Activated B cell treated with CpG ODN at 0.5 μM for 24 hours (primary cell): ENCODE data around the gene SUPT7L. TPM values are rescaled to one million over a fixed set of nuclear protein-coding genes. Genes with fewer than 3 reads are reported as not detected.

Source experiments
- ATAC-seq: fragments of 200-7000 bp; cut with Tn5 transposase; one replicate; pipeline ENCODE4 v1.10.0; 2021; ENCODE audit warnings: low read depth, mild to moderate bottlenecking, moderate library complexity
- CTCF ChIA-PET: fragments of 350-600 bp; sonication (Branson Sonifier 250); formaldehyde crosslinking; loops from one replicate; lab custom pipeline; 2021; ENCODE audit warnings: antibody characterized with exemption; lab: Charles Lee
- POLR2A ChIA-PET: fragments of 350-600 bp; sonication (Branson Sonifier 250); formaldehyde crosslinking; loops from one replicate; lab custom pipeline; 2021; ENCODE audit warnings: antibody characterized with exemption; lab: Charles Lee
- DNase-seq: peaks from one replicate; pipeline ENCODE4 v3.0.0; 2022
- H3K27ac Mint-ChIP-seq: one replicate; pipeline ENCODE4 v1.8.0; 2020; ENCODE audit warnings: mixed read lengths
- H3K27me3 Mint-ChIP-seq: one replicate; pipeline ENCODE4 v1.8.0; 2021; ENCODE audit warnings: mixed read lengths
- H3K36me3 Mint-ChIP-seq: one replicate; pipeline ENCODE4 v1.8.0; 2021; ENCODE audit warnings: low read depth, mixed read lengths
- H3K4me1 Mint-ChIP-seq: one replicate; pipeline ENCODE4 v1.8.0; 2021; ENCODE audit warnings: mixed read lengths
- H3K4me3 Mint-ChIP-seq: one replicate; pipeline ENCODE4 v1.8.0; 2020; ENCODE audit warnings: mild to moderate bottlenecking, mixed read lengths
- H3K9me3 Mint-ChIP-seq: one replicate; pipeline ENCODE4 v1.8.0; 2020; ENCODE audit warnings: mixed read lengths
- intact Hi-C: fragments of 100-400 bp; cut with micrococcal nuclease; formaldehyde crosslinking; loops from one replicate; pipeline ENCODE4 v1.15.1; 2024
- total RNA-seq: library from RNA; stranded (reverse); gene quantifications from 2 replicates; pipeline ENCODE4 v1.2.3, GENCODE V29; 2022
- TF ChIP-seq, protein P1 (sequence below): fragments of 200-600 bp; IDR thresholded peaks from one replicate; pipeline ENCODE4 v1.8.0; 2022; ENCODE audit warnings: antibody characterized with exemption, mild to moderate bottlenecking

The SUPT7L gene, protein sequence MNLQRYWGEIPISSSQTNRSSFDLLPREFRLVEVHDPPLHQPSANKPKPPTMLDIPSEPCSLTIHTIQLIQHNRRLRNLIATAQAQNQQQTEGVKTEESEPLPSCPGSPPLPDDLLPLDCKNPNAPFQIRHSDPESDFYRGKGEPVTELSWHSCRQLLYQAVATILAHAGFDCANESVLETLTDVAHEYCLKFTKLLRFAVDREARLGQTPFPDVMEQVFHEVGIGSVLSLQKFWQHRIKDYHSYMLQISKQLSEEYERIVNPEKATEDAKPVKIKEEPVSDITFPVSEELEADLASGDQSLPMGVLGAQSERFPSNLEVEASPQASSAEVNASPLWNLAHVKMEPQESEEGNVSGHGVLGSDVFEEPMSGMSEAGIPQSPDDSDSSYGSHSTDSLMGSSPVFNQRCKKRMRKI
- 28.1 and 30.9 TPM in 2 replicates for total RNA-seq

DNA sequence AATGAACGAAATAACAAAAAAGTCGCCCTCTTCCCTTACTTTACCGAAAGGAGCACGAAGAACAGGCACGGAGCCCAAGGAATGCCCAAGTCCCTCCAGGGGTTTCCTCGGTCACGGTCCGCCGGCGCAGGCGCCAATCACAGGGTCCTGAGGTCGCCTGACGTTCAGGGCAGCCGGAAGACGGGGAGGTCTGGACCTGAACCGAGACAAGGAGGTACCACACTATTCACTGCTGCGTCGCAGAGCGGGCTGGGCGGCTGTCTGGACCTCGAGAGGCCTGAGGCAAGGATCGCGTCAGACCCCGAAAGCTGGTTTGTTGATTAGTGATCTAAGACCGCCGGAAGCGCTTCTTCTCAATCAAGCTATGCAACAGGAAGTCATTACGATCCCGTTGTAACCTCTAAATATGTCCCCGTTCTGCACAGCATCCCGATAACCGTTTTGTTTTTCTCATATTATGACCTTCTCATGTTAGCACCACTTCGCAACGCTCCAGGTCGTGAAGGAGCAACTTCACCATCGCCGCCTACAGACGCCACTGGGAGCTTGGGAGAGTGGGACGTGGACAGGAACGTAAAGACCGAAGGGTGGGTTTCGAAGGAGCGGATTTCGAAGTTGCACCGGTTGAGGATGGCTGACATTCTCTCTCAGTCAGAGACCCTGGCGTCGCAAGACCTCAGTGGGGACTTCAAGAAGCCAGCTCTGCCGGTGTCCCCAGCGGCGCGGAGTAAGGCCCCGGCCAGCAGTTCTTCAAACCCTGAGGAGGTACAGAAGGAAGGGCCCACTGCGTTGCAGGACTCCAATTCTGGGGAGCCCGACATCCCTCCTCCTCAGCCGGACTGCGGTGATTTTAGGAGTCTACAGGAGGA is at the start of gene SUPT7L, which contains the start of gene SLC4A1AP:
Gene SUPT7L (minus strand): TSS at position 330 of the 869 bp plus-strand sequence. CDS start 1,422 bp downstream, outside the sequence.
Gene SLC4A1AP (plus strand): TSS at position 605 of the 869 bp plus-strand sequence. CDS start 26 bp downstream, at position 631.
- Mint-ChIP-seq H3K27me3 (no peaks in the 10 kb centered on the region), H3K27ac (peak within 1 kb of the TSS; percentile 99), H3K36me3 (peaks cover 58% of the 10 kb centered on the region), H3K4me1 (peaks cover 46% of the 10 kb centered on the region), H3K9me3 (no peaks in the 10 kb centered on the region), H3K4me3 (peak within 1 kb of the TSS; percentile 100)
- intact Hi-C loops = loop anchor here (1.0 kb wide), 6 partner anchors 20 to 729 kb away; partner anchors contain the start of genes CCDC121, EIF2B4, FOSL2 and GPN1
- TF ChIP-seq, protein P1, sequence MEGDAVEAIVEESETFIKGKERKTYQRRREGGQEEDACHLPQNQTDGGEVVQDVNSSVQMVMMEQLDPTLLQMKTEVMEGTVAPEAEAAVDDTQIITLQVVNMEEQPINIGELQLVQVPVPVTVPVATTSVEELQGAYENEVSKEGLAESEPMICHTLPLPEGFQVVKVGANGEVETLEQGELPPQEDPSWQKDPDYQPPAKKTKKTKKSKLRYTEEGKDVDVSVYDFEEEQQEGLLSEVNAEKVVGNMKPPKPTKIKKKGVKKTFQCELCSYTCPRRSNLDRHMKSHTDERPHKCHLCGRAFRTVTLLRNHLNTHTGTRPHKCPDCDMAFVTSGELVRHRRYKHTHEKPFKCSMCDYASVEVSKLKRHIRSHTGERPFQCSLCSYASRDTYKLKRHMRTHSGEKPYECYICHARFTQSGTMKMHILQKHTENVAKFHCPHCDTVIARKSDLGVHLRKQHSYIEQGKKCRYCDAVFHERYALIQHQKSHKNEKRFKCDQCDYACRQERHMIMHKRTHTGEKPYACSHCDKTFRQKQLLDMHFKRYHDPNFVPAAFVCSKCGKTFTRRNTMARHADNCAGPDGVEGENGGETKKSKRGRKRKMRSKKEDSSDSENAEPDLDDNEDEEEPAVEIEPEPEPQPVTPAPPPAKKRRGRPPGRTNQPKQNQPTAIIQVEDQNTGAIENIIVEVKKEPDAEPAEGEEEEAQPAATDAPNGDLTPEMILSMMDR = no peak
- DNase-seq (peak; percentile 72), ATAC-seq (peak; percentile 81)
- ChIA-PET POLR2A (interaction anchor here (0.6 to 2.0 kb wide), 14 partner anchors 16 to 508 kb away, joined by 3 to 20 read pairs (median 4); partner anchors contain the start of genes ATRAID, BABAM2, CCDC121 and EIF2B4), CTCF (interaction anchor here (1.7 kb wide), 1 partner anchor 20 kb away, joined by 12 read pairs; no protein-coding TSS in a partner anchor)

DNA sequence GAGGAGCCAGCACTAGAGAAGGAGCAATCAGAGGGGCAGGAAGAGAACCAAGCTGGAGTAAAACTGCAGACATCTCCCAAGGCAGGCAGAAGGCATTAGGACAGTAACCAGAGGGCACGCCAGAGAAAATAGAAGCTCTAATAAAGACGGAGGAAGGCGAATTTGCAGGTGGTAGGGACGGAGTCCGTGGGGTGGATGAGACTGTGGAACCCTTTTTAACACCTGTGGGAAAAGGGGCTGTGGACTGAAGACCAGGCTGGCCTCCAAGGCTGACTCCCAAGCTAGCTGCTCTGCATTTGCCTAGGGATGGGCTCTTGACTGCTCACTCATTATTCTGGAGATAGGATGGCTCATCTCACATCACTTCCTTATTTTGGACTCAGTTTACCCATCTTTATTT is 49.8 kb upstream of the SUPT7L start:
- Mint-ChIP-seq H3K4me3 (no peak overlapping the region), H3K4me1 (peaks cover 16% of the 10 kb centered on the region), H3K36me3 (no peaks in the 10 kb centered on the region), H3K27ac (no peak overlapping the region), H3K27me3 (peaks cover 32% of the 10 kb centered on the region), H3K9me3 (no peaks in the 10 kb centered on the region)
- POLR2A ChIA-PET = interaction anchor here (0.7 kb wide), 2 partner anchors 10 to 56 kb away, joined by 3 to 8 read pairs; no protein-coding TSS in a partner anchor
- intact Hi-C loops = no loop called here
- TF ChIP-seq, protein P1 = no peak
- CTCF ChIA-PET = no interaction called here
- DNase-seq = no peak
- no peak for ATAC-seq

DNA sequence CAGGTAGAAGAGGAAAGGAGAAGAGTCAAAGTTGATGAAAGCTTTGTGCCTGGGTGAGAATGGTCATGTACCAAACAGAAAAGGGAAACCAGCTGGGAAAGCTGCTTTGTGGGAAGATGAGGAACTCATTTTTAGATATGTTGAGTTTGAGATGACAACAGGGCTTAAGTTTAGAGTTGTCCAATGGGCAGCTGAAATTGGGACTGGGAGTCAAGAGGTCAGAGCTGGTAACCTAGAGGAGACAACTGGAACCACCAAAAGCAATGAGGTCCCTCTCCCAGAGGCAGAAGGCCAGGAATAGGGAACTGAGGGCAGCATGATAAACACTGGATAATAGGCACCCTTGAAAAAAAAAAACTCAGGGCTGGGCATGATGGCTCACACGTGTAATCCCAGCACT is 49.1 kb upstream of the SUPT7L start:
- Mint-ChIP-seq H3K4me3 (no peak overlapping the region), H3K4me1 (peaks cover 16% of the 10 kb centered on the region), H3K36me3 (no peaks in the 10 kb centered on the region), H3K9me3 (no peaks in the 10 kb centered on the region), H3K27me3 (peaks cover 32% of the 10 kb centered on the region), H3K27ac (no peak overlapping the region)
- ATAC-seq (no peak), DNase-seq (no peak)
- TF ChIP-seq, protein P1 = no peak
- intact Hi-C loops = no loop called here
- ChIA-PET POLR2A (interaction anchor here (0.7 kb wide), 2 partner anchors 9 to 55 kb away, joined by 3 to 8 read pairs; no protein-coding TSS in a partner anchor), CTCF (interaction anchor here (0.8 to 1.5 kb wide), 2 partner anchors 9 to 30 kb away, joined by 3 to 4 read pairs; no protein-coding TSS in a partner anchor)

DNA sequence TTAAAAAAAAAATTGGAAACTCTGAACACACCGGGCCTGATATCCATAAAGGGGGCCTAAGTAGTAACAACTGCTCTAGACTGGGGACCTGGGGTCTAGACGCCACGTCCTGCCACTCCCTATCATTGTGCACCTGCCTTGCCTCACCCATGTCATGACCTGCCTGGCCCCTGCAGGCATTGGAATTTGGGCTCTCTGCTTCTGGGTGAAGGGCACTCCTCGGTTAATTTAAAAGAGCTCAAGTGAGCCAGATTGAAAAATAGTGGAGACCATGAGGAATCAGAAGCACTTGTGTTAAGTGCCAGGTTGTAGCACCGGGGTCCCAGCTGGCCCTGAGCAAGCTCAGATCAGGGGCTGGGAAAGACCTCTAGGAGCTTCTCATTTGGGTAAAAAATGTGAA is 48.4 kb upstream of the SUPT7L start:
- Mint-ChIP-seq H3K27me3 (peaks cover 30% of the 10 kb centered on the region), H3K36me3 (no peaks in the 10 kb centered on the region), H3K9me3 (no peaks in the 10 kb centered on the region), H3K27ac (no peak overlapping the region), H3K4me3 (no peak overlapping the region), H3K4me1 (peaks cover 12% of the 10 kb centered on the region)
- ChIA-PET POLR2A (interaction anchor here (0.7 kb wide), 1 partner anchor 652 kb away, joined by 3 read pairs; no protein-coding TSS in a partner anchor), CTCF (interaction anchor here (0.8 to 1.5 kb wide), 3 partner anchors 8 to 29 kb away, joined by 3 to 4 read pairs (median 3); no protein-coding TSS in a partner anchor)
- DNase-seq = no peak
- TF ChIP-seq, protein P1 = no peak
- intact Hi-C loops = no loop called here
- no peak for ATAC-seq
